RWPE2 (cell line): ENCODE measurements around the gene FMN1.

ENCODE experiments used
- ATAC-seq: fragments of 200-7000 bp; cut with Tn5 transposase; 3 replicates; pipeline ENCODE4 v1.9.1; 2021; ENCODE audit warnings: low read depth
- DNase-seq: peaks from one replicate; pipeline ENCODE4 v3.0.0-alpha.2; 2020; ENCODE audit warnings: low spot score
- H3K27ac ChIP-seq: fragments of 450-650 bp; 2 replicates; pipeline ENCODE4 v1.5.1; 2017; ENCODE audit warnings: mild to moderate bottlenecking; ENCODE audit not compliant: poor library complexity, severe bottlenecking
- H3K27me3 ChIP-seq: fragments of 250-450 bp; sonication (Bioruptor Pico); 2 replicates; pipeline ENCODE4 v1.5.1; 2021; ENCODE audit warnings: mild to moderate bottlenecking, moderate library complexity; ENCODE audit not compliant: insufficient read depth, poor library complexity, severe bottlenecking
- H3K36me3 ChIP-seq: fragments of 250-450 bp; sonication (Bioruptor Pico); 2 replicates; pipeline ENCODE4 v1.5.1; 2020; ENCODE audit warnings: low read depth, mild to moderate bottlenecking, moderate library complexity
- H3K4me1 ChIP-seq: fragments of 250-450 bp; sonication (Bioruptor Pico); 2 replicates; pipeline ENCODE4 v1.5.1; 2021; ENCODE audit warnings: mild to moderate bottlenecking, moderate library complexity; ENCODE audit not compliant: insufficient read depth, poor library complexity, severe bottlenecking
- H3K4me3 ChIP-seq: fragments of 250-450 bp; sonication (Bioruptor Pico); 2 replicates; pipeline ENCODE4 v1.5.1; 2021; ENCODE audit warnings: mild to moderate bottlenecking, moderate library complexity; ENCODE audit not compliant: severe bottlenecking
- H3K9me3 ChIP-seq: fragments of 250-450 bp; sonication (Bioruptor Pico); 2 replicates; pipeline ENCODE4 v1.5.1; 2021; ENCODE audit warnings: mild to moderate bottlenecking, moderate library complexity; ENCODE audit not compliant: severe bottlenecking
- TF ChIP-seq, protein P1 (sequence below): fragments of 450-650 bp; IDR thresholded peaks from one replicate; pipeline ENCODE4 v1.5.1; 2017; ENCODE audit warnings: mild to moderate bottlenecking, moderate library complexity; ENCODE audit not compliant: poor library complexity, severe bottlenecking

FMN1 gene

DNA sequence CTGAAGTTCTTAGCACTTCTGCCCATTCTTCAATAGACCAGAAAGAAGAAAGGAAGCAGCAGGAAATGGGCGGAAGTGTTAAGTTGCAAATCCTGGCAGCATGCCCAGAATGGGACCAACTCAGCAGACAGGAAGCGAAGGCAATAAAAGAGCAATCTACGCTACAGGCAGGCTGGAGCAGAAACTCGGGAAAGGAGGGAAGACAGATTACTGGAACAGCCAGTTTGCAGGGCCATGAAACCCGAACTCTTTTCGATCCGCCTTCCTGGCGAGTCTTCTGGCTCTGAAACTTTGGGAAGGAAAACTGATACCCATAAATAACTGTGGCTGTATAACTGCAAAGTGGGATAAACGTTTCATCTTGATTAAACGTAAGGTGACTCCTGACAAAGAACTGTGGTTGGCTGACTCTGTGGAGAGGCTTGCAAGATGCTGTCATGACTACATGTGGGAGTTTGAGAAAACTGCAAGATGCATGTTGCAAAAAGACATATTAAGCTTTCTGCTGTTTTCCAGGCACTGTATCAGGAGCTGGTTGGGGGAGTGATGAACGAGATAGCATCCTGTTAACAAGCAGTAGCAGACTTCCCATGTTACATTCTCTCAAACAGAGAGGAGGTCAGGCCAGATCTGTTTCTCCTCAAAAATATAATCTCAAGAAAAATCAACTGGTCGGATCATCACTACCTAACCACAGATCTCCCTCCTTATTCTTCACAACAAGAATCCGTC, 67.8 kb downstream of the FMN1 start:
- peak; percentile 96 for ATAC-seq
- DNase-seq, result peak; percentile 94
- Histone ChIP-seq H3K27ac (peak overlapping the region; percentile 61), H3K9me3 (no peaks in the 10 kb centered on the region), H3K4me3 (no peak overlapping the region), H3K27me3 (no peaks in the 10 kb centered on the region), H3K36me3 (no peaks in the 10 kb centered on the region), H3K4me1 (peaks cover 19% of the 10 kb centered on the region)
- TF ChIP-seq, protein P1, sequence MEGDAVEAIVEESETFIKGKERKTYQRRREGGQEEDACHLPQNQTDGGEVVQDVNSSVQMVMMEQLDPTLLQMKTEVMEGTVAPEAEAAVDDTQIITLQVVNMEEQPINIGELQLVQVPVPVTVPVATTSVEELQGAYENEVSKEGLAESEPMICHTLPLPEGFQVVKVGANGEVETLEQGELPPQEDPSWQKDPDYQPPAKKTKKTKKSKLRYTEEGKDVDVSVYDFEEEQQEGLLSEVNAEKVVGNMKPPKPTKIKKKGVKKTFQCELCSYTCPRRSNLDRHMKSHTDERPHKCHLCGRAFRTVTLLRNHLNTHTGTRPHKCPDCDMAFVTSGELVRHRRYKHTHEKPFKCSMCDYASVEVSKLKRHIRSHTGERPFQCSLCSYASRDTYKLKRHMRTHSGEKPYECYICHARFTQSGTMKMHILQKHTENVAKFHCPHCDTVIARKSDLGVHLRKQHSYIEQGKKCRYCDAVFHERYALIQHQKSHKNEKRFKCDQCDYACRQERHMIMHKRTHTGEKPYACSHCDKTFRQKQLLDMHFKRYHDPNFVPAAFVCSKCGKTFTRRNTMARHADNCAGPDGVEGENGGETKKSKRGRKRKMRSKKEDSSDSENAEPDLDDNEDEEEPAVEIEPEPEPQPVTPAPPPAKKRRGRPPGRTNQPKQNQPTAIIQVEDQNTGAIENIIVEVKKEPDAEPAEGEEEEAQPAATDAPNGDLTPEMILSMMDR, result no peak

DNA sequence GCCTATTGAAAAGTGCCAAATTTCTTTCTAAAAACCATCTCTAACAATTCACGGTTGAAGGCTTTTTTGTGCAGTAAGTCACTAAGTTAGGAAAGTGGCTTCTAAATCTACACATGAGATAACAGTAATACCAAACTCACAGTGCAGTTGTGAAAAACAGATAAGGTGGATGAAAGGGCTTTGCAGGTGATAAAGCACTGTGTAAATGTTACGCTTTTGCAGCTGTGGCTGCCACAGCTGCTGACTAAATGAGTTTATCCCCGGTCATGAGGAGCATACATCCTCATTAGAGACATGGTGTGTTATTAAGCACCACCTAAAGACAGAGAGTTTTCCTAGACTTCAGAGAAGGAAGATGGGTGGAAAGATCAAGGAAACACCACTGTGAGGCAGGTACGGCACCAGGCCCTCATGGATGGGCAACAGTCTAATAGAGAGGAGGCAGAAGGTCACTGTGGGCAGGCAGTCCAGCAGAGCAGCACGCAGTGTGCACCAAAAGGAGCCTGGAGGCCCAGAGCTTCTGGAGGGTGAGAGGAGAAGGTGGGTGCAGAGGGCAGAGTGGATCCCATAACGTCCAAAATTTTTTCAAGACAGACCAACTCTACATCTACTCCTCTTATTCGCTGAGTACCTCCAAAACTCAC, 68.5 kb downstream of the FMN1 start:
- H3K36me3 ChIP-seq, result no peaks in the 10 kb centered on the region
- H3K9me3 ChIP-seq, result no peaks in the 10 kb centered on the region
- no peak overlapping the region for H3K4me3 ChIP-seq
- DNase-seq (no peak), ATAC-seq (peak; percentile 2; the same call in 2 of the 3 replicates)
- peak overlapping the region; percentile 61 for H3K27ac ChIP-seq
- H3K27me3 ChIP-seq, result no peaks in the 10 kb centered on the region
- TF ChIP-seq, protein P1, result no peak
- peaks cover 15% of the 10 kb centered on the region for H3K4me1 ChIP-seq

DNA sequence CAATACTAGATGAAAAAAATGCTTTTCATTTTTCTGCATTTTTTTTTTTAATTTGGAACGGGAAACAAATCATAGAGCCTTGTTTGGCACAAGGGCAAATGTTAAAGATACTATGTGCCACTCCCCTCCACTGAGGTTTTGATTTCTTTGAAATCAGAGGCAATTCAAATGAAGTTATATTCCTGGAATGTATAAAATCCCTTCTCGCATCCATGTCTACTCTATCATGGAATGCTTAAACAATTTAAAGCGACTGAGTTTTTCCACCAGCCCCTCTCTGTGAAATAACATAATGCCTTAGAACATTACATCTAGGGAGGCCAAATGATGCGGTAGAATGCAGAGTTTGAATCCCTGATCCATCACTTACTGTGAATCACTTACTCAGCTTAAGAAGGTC, 69.7 kb downstream of the FMN1 start:
- TF ChIP-seq, protein P1, result no peak
- ATAC-seq, result no peak
- Histone ChIP-seq H3K9me3 (no peaks in the 10 kb centered on the region), H3K27ac (no peak overlapping the region), H3K4me3 (no peak overlapping the region), H3K36me3 (no peaks in the 10 kb centered on the region), H3K27me3 (no peaks in the 10 kb centered on the region), H3K4me1 (peaks cover 15% of the 10 kb centered on the region)
- DNase-seq, result no peak

DNA sequence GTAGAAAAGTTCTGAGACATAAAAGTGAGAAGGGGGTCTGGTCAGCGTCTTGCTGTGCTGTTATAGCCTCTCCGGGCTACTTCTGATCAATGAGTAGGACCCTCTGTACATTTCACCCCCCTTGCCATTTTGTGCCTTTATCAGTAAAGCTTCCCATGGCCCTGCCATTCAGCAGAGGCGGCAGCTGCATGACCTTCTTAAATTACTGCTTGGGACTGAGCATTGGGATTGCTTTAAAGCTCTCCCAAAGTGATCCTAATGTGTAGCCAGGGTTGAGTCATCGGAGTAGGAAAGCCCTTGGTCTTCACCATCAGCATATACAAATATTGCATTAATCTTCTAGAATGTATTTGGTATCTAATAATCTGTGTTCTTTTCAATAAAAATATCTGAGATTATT, 70.2 kb downstream of the FMN1 start:
- no peaks in the 10 kb centered on the region for H3K27me3 ChIP-seq

More for the DNA sequence above, 70.2 kb downstream of the FMN1 start:
- H3K9me3 ChIP-seq, result no peaks in the 10 kb centered on the region
- no peak overlapping the region for H3K27ac ChIP-seq
- no peak overlapping the region for H3K4me3 ChIP-seq
- peaks cover 15% of the 10 kb centered on the region for H3K4me1 ChIP-seq
- ATAC-seq (no peak), DNase-seq (no peak)
- TF ChIP-seq, protein P1, result no peak
- H3K36me3 ChIP-seq, result no peaks in the 10 kb centered on the region
